GM19035 (cell line): ENCODE results near the gene GPX4.
A peak's percentile ranks its signal among the peaks of the same experiment; 100 is the strongest.

Experiments used
- ATAC-seq: cut with Tn5 transposase; IDR thresholded peaks from one replicate; pipeline ENCODE4 v1.9.1; 2021; ENCODE audit not compliant: unreplicated experiment

GPX4 gene, protein sequence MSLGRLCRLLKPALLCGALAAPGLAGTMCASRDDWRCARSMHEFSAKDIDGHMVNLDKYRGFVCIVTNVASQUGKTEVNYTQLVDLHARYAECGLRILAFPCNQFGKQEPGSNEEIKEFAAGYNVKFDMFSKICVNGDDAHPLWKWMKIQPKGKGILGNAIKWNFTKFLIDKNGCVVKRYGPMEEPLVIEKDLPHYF

GRCh38 chr19:1103708-1104310 is at the start of gene GPX4:
TSS of gene GPX4 (plus strand) at chr19:1103994. CDS start at chr19:1104044, 50 bp downstream.
- peak; percentile 73 for ATAC-seq

DNA sequence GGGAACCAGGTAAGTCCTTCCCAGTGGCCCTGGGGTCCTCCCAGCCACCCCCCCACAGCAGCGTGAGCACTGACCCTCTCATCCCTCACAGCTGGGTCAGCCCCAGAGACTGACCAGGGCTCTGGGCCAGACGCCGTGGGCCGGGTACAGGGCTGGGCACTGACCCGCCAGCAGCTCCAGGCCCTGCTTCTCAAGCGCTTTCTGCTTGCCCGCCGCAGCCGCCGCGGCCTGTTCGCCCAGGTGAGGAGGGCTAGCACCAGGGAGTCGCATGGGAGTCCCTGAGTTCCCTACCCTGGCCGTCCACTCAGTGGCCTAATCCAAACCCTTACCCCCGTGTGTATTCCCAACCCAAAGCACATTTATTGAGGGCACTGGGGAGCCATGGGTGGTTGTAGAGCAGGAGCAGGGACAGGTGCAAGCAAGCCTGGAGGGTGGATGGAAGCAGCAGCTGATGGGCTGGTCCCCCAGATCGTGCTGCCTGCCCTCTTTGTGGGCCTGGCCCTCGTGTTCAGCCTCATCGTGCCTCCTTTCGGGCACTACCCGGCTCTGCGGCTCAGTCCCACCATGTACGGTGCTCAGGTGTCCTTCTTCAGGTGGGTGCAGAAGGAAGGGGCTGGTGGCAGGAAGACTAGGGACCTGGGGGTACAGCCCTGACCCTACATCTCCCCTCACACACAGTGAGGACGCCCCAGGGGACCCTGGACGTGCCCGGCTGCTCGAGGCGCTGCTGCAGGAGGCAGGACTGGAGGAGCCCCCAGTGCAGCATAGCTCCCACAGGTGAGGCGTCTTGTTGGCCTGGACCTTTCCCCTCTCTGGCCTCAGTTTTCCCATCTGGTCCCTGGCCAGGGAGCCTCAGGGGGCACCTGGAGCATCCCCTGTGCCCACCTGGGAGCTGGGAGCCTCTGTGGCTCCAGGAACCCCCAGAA is 49.4 kb upstream of the GPX4 start:
- no peak for ATAC-seq

GRCh38 chr19:1055028-1055425 is 48.8 kb upstream of the GPX4 start:
- no peak for ATAC-seq

GRCh38 chr19:1055886-1056620 is 47.7 kb upstream of the GPX4 start:
- no peak for ATAC-seq

GRCh38 chr19:1057176-1057855 is 46.5 kb upstream of the GPX4 start:
- ATAC-seq: no peak

DNA sequence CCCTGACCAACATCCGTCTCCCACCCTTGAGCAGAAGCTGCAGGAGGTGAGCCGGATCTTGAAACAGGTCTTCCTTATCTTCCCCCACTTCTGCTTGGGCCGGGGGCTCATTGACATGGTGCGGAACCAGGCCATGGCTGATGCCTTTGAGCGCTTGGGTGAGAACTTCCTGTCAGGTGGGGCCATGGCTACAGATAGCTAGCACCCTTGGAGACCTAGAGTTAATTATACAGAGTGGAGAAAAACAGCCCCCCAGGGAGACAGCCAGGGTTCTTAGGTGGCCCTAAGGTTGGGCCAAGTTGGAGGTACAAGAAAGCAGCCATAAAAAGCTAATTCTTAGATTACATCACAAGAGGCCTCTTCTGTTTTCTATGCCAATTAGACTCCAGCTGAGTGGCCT is 45.7 kb upstream of the GPX4 start:
- no peak for ATAC-seq

- no peak for ATAC-seq
Measured at GRCh38 chr19:1060689-1061088, 43.1 kb upstream of the GPX4 start.

GRCh38 chr19:1061987-1062386 is 41.8 kb upstream of the GPX4 start:
- no peak for ATAC-seq

GRCh38 chr19:1062387-1063029 is 41.3 kb upstream of the GPX4 start:
- ATAC-seq: no peak

DNA sequence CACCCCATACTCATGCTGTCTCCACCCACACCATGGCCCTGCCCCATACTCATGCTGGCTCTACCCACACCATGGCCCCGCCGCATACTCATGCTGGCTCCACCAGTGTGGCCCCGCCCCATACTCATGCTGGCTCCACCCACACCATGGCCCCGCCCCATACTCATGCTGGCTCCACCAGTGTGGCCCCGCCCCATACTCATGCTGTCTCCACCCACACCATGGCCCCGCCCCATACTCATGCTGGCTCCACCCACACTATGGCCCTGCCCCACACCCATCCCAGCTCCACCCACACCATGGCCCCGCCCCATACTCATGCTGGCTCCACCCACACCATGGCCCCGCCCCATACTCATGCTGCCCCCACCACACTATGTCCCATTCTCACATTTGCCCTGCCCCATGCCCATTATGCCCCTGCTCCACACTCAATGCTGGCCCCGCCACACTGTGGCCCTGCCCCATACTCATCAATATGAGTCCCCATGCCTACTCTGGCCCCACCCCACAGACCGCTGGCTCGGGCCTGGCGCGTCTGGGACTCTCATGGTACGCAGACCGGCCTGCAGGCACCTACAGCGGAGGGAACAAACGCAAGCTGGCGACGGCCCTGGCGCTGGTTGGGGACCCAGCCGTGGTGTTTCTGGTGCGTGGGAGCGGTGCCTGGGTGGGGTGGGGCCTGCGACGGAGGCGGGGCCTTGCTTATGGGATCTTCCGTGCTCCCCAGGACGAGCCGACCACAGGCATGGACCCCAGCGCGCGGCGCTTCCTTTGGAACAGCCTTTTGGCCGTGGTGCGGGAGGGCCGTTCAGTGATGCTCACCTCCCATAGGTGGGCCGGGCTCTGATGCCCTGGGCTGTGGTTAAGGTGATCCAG is 40.5 kb upstream of the GPX4 start:
- ATAC-seq: no peak

GRCh38 chr19:1063909-1064660 is 39.7 kb upstream of the GPX4 start:
- ATAC-seq: no peak

DNA sequence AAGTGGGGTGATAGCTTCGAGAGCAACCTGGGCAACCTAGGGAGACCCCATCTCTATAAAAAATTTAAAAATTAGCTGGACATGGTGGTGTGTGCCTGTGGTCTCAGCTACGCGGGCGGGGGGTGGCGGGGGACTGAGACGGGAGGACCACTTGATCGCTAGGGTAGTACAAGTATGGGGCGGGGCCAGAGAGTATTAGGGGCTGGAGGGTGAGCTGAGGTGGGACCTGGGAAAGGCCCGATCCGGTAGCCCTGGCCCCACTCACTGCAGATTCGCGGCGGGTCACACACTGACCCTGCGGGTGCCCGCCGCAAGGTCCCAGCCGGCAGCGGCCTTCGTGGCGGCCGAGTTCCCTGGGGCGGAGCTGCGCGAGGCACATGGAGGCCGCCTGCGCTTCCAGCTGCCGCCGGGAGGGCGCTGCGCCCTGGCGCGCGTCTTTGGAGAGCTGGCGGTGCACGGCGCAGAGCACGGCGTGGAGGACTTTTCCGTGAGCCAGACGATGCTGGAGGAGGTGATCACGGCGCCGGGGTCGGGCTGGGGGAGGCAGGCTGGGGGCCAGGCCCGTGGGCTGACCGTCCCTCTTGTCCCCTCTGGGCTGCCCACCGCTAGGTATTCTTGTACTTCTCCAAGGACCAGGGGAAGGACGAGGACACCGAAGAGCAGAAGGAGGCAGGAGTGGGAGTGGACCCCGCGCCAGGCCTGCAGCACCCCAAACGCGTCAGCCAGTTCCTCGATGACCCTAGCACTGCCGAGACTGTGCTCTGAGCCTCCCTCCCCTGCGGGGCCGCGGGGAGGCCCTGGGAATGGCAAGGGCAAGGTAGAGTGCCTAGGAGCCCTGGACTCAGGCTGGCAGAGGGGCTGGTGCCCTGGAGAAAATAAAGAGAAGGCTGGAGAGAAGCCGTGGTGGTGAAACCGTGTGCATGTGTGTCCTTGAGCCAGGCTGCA is 38.9 kb upstream of the GPX4 start:
- no peak for ATAC-seq

- no peak for ATAC-seq
Measured at GRCh38 chr19:1065606-1066109, 38.1 kb upstream of the GPX4 start.

GRCh38 chr19:1066251-1066747 is 37.5 kb upstream of the GPX4 start:
- ATAC-seq: no peak

DNA sequence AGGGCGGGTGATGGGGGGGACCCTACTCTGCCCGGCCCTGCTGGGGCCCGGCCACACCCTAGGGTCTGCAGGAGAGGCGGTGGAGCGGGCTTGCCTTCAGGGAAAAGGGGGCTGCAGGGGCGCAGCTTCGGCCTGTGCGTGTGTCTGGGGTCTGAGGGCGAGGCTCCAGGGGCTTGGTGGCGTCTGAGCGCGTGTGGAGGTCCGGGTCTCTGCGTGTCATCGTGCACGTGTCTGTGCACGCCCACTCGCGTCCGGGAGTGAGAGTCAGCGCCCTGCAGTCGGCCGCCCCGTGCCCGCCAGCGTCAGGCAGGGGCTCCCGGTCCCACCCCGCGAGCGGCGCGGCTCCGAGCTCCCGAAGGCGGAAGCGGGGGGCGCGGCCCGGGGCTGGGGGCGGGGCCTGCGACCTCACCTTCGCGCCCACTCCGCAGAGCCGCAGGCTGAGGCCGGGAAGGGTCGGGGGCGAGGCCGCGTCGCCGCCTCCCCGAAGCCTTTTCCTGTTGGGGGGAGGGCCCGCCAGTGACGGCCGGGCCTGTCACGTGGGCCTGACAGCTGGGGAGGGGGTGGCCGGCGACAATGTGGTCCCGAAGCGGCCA is 37.0 kb upstream of the GPX4 start, which contains the start of gene ARHGAP45:
Gene ARHGAP45 (plus strand): TSS at position 420 of the 593 bp plus-strand sequence. CDS start 239 bp downstream, outside the sequence.
- peak; percentile 40 for ATAC-seq

DNA sequence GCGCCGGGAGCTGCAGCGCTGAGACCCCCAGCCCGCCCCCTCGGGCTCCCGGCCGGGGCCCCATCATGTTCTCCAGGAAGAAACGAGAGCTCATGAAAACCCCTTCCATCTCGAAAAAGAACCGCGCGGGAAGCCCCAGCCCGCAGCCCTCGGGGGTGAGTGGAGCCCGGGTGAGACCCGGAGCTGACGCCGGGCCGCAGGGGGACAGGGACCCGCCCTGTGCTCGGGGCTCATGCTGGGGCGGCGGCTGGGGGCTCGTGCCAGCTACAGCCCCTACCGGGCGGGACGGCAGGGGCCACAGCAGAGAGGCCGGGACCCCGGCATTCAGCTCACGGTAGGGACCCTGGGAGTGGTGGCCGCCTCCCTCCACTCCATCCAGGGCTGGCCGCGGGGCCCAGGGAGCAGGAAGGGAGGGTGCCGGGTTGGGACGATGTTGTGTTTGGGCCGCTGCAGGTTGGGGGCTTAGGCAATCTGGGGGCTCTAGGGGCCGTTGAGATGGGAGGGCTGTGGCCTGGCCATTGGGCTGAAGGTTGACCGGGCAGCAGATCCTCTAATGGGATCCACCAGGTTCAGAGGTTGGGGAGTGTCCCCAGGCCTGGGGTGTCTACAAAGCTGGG is 36.3 kb upstream of the GPX4 start:
- peak; percentile 23 for ATAC-seq
